GM19023 (cell line): ENCODE measurements around the gene C11orf54.
"Not testable (repeated sequence)": the region's sequence is repeated elsewhere in the genome, so short reads cannot be mapped to it uniquely, and the experiment has no call there.

ENCODE experiments used
- ATAC-seq: cut with Tn5 transposase; IDR thresholded peaks from one replicate; pipeline ENCODE4 v1.9.1; 2021; ENCODE audit warnings: mild to moderate bottlenecking, moderate library complexity; ENCODE audit not compliant: unreplicated experiment

Gene C11orf54

GRCh38 chr11:93734427-93735222 is 6.8 kb upstream of the C11orf54 start:
- no peak for ATAC-seq

DNA sequence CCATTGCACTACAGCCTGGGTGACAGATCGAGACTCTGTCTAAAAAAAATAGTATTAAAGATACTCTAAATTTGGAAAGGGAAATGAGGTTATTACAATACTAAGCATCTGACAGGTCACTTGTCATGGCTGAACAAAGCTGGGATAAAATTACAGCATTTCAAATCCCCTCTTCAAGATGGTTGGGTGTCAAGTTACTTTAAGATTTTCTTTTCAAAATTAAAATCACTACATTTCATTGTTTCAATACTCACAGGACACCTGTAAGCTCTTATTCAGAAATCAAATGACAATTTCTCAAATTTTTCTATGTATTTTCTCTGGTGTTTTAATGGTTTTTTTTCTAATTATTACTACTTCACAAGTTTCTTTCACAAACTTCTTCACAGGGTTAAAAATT is 5.8 kb upstream of the C11orf54 start:
- ATAC-seq = no peak

GRCh38 chr11:93736129-93736528 is 5.3 kb upstream of the C11orf54 start:
- ATAC-seq = no peak

- no peak for ATAC-seq
Measured at GRCh38 chr11:93737904-93738612, 3.4 kb upstream of the C11orf54 start.

GRCh38 chr11:93738647-93739081 is 2.8 kb upstream of the C11orf54 start:
- ATAC-seq = no peak

DNA sequence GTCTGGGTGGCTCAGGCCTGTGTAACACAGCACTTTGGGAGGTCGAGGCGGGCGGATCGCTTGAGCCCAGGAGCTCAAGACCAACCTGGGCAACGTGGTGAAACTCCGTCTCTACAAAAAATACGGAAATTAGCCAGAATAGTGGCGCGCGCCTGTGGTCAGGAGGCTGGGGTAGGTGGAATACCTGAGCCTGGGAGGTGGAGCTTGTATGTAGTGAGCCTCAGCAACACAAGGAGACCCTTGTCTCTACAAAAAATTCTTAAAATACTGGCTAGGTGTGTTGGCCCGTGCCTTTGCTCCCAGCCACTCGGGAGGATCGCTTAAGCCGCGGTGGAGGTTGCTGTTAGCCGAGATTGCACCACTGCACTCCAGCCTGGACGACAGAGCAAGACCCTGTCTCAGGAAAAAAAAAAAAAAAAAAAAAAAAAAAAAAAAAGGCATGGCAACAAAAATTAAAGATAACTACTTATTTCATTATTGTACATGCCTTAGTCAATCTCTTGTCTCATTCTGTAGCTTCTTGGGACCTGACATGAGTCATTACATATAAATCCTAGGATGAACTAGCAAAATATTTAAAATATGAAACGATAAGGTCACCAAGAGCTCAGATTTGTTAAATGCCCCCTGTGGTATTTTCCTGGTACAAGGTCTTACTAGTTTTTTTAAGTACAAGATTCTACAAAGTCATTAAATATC is 1.3 kb upstream of the C11orf54 start:
- no peak for ATAC-seq

DNA sequence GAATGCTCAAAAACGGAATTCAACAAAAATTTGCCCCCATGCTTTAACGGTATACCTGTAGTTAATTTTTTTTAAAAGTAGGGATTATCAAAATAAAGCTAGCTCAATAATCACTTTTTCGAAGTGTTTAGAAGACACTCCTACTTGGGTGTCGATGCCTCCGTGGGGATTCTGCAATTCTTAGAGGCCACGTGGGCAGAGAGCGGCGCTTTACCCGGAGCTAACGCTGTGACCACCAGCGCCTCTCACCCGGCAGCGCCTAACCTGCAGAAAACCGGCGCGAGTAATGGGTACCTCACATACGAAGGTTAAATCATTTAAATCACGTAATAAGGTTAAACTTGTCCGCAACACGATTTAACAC is 760 bp upstream of the C11orf54 start:
- peak; percentile 34 for ATAC-seq

DNA sequence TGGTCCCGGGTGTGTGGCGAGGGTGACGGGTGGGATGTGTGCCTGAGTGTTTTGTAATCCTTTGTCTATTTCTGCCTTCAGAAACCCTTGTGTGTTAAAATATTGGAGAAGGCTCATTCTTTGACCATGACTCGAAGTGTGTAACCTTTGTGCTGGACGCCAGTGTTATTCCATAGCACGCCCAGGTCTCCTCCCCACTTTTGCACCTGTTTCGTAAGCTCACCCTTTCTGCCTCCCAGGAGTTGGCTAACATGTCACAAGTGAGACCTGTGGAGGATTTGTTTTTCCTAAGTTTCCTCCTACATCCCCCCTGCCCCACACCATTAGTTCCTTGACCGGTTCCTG is 382 bp downstream of the C11orf54 start:
- ATAC-seq = no peak

GRCh38 chr11:93743291-93743690 is 1.8 kb downstream of the C11orf54 start:
- ATAC-seq = no peak

GRCh38 chr11:93744669-93745004 is 3.2 kb downstream of the C11orf54 start:
- ATAC-seq = no peak

- not testable (repeated sequence) for ATAC-seq
Measured at GRCh38 chr11:93745005-93745755, 3.7 kb downstream of the C11orf54 start.

- ATAC-seq = no peak
Measured at GRCh38 chr11:93746101-93746500, 4.6 kb downstream of the C11orf54 start.

DNA sequence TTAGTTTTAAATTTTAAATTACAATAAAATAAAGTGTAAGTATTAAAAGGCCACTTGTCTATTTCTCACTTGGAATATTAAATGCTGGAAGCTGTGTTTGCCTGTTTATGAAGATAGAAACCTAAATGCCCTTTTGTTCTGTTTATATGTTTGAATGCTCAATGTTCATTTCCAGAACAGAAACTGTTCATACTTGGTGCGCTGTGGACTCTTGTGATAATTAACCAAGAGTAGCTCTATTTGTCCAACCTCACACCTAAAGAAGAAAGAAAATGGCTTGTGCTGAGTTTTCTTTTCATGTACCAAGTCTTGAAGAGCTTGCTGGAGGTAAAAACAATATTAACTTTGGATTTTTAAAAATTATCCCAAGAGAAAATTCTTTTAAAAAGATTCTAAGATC is 5.7 kb downstream of the C11orf54 start:
- ATAC-seq = peak; percentile 63

DNA sequence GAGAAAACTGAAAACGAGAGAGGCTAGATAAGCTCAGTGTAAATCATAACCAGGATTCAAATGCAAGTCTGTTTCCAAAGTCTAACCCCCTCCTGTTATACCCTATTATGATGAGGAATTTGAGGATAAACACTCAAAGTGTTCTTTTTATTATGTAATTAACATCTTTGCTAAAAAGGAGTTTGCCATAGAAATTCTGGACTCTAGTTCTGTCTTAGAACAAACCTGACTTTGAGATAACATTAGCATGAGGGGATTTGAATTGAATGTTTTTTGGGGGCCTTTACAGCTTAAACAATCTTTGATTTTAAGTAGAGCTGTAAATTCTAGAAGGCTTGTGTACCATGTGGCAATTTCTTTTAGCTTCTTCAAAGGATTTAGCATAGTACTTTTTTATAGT is 9.5 kb downstream of the C11orf54 start:
- ATAC-seq = no peak

DNA sequence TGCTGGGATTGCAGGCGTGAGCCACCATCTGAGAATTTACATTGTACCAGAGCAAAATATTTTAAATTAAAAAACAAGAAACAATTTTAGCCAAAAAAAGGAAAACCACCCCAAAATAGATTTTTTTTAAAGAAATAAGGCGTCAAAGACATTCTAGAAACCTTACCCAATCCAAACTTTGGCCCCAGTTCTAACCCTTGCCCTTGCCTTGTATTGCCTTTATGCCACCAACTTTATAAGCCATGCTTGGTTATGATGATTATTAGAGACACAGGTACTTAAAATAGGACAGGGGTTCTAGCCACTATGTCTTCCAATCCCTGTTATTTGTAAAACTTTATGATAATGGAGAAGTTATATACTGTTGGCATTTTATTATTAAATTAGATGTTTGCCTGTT is 11.8 kb downstream of the C11orf54 start:
- no peak for ATAC-seq

GRCh38 chr11:93756748-93757147 is 15.3 kb downstream of the C11orf54 start:
- no peak for ATAC-seq

- no peak for ATAC-seq
Measured at GRCh38 chr11:93757301-93757700, 15.8 kb downstream of the C11orf54 start.

DNA sequence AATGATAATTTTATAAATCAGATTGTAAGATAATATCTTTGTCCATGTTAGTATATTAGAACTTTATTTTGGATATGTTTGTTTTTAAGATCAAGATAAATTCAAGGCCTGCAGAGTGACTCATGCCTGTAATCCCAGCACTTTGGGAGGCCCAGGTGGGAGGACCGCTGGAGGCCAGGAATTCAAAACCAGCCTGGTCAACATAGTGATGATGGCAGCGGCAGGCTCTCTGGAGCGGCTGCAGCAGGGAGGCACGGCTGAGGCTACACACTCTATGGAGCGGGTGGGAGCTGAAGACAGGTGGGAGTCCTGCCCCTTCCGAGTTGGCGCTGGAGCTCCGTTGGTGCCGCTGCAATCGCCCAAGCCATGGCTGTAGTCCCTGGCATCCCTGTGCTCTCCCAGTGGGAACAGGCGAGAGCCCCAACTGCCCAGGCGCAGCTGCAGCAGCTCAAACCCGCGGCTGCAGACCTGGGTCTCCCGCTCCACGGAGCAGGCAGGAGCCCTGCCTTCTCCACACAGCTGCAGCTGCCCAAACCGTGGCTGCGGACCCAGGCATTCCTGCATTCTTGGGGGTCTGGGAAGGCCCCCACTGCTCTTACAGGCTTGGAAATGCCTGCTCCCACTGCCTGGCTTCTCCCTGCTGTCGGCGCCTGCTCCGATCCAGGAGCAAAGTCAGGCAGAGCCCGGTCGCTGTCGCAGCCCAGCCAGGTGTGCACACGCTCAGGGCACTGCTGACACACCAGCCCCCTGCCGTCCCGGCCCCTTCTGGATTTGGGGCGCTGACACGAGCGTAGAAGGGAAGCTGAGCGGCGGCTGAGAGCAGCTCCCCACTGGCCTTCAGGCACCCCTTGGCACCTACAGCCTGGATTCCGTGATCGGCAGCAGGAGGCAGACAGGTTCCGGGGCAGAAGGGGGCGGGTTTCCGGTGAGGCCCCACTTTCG is 16.7 kb downstream of the C11orf54 start:
- no peak for ATAC-seq

- ATAC-seq = not testable (repeated sequence)
Measured at GRCh38 chr11:93759123-93759522, 17.7 kb downstream of the C11orf54 start.

DNA sequence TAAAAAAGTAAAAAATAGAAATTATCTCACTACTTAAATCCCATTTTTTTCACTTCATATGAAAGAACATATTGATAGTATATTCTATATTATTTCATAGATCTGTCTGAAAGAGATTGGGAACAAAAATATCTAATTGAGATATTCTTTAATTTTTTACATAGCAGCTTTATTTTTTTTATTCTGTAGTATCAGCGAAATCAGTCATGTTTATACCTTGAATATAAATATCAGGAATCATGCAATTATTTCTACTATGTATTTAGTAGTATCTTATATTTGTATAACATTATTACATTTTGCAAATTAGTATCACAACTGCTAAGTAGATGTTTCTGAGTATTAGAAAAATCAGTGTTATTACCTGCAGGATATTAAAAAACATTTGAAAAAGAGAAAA is 20.4 kb downstream of the C11orf54 start:
- no peak for ATAC-seq
